ENCODE measurements around the gene CDK6.

CDK6 gene

DNA sequence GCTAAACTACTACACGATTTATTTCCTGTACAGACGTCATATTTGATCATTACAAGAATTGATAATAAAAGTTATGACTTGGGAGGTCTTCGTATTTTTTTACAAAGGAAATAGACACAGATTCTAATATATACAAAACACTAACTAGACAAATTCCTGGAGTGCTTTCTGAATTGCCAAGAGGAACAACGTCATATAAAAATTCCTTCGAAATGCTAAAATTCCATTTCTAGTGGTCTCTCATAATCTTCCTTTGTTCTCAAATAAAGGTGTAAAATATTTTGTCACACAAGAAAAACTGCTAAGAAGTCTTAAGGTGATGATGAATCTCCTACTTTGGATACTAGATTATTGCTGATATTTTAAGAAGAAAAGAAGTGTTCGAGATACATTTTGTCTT, 85.4 kb downstream of the CDK6 start:
- Histone ChIP-seq H3K36me3 (ENCODE audit: insufficient read depth, low read length) (peaks cover 6% of the 10 kb centered on the region; the same call in 1 of the 2 replicates), H3F3A (ENCODE audit: insufficient read depth, low read length) (no peaks in the 10 kb centered on the region)

DNA sequence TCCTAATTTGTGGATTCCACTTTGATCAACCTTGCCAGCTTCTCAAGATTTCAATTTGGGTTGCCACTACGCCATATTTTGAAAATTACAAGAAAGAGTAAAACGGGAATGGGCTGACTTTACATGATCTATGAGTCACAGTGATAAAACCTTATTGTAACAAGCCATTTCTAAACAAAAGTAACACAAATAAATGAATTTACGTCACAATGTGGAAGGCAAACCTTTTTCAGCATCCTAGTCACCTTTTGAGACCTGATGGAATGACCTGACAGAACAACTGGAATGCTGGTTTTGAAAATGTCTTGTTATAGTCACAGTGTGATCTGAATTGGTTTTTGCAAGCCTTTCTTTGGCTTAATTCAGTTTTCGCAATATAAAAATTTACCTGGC, 85.9 kb downstream of the CDK6 start:
- no peak overlapping the region for H3K4me2 ChIP-seq (ENCODE audit: low read length)

More for the DNA sequence above, 85.4 kb downstream of the CDK6 start:
- Histone ChIP-seq H3K4me1 (ENCODE audit: insufficient read depth, low read length, severe bottlenecking) (no peaks in the 10 kb centered on the region), H3K27ac (ENCODE audit: low read depth, low read length, poor library complexity, severe bottlenecking) (no peak overlapping the region), H3K27me3 (ENCODE audit: insufficient read depth, low read length) (no peaks in the 10 kb centered on the region), H3K9me3 (ENCODE audit: low read length) (no peaks in the 10 kb centered on the region), H4K20me1 (ENCODE audit: insufficient read depth, low read length) (no peaks in the 10 kb centered on the region), H3K9ac (ENCODE audit: low read length) (no peak overlapping the region), H3K9me2 (ENCODE audit: low read depth, low read length) (no peaks in the 10 kb centered on the region), H3K79me2 (ENCODE audit: insufficient read depth, low read length) (no peaks in the 10 kb centered on the region; the same call in 1 of the 2 replicates), H3K4me2 (ENCODE audit: low read length) (no peak overlapping the region), H2AFZ (ENCODE audit: low read length) (no peak overlapping the region), H3K4me3 (ENCODE audit: low read depth, low read length, poor library complexity, severe bottlenecking) (no peak overlapping the region)
- no peak for TF ChIP-seq EZH2 (IDR thresholded peaks at IDR 0.05; ENCODE audit: borderline replicate concordance, low read length)
- TF ChIP-seq, protein P1, sequence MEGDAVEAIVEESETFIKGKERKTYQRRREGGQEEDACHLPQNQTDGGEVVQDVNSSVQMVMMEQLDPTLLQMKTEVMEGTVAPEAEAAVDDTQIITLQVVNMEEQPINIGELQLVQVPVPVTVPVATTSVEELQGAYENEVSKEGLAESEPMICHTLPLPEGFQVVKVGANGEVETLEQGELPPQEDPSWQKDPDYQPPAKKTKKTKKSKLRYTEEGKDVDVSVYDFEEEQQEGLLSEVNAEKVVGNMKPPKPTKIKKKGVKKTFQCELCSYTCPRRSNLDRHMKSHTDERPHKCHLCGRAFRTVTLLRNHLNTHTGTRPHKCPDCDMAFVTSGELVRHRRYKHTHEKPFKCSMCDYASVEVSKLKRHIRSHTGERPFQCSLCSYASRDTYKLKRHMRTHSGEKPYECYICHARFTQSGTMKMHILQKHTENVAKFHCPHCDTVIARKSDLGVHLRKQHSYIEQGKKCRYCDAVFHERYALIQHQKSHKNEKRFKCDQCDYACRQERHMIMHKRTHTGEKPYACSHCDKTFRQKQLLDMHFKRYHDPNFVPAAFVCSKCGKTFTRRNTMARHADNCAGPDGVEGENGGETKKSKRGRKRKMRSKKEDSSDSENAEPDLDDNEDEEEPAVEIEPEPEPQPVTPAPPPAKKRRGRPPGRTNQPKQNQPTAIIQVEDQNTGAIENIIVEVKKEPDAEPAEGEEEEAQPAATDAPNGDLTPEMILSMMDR (IDR thresholded peaks at IDR 0.05; ENCODE audit: low read length), result no peak

DNA sequence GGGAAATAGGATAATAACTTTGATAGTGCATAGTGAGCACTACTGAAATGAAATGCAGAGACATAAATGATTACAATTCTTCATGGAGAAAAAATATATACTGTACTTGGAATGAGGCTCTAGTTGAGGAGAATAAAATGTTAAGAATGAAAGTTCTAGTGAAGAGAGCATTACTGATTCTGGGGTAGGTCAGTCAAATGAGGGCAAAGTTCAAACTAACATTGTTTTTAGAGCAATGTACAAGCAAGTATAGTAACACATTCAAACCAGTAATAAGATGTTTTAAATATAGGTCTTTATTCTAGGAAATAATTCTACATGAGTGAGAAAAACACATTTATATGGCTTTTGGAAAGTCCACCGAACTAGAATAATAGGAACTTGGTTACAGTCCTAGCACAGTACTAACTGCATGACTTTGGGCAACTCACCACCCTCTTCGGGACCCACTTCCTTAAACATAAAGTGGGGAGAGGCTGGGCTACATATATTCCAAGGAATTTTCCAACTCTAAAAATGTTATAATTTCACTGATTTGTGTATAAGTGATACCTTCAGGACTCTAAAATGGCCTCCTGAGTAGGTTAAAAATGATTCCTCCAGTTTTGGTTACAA, 86.4 kb downstream of the CDK6 start:
- Histone ChIP-seq H3F3A (ENCODE audit: insufficient read depth, low read length) (no peaks in the 10 kb centered on the region), H3K9ac (ENCODE audit: low read length) (no peak overlapping the region), H3K27me3 (ENCODE audit: insufficient read depth, low read length) (no peaks in the 10 kb centered on the region), H3K9me3 (ENCODE audit: low read length) (no peaks in the 10 kb centered on the region), H4K20me1 (ENCODE audit: insufficient read depth, low read length) (no peaks in the 10 kb centered on the region), H3K27ac (ENCODE audit: low read depth, low read length, poor library complexity, severe bottlenecking) (no peak overlapping the region), H3K4me1 (ENCODE audit: insufficient read depth, low read length, severe bottlenecking) (no peaks in the 10 kb centered on the region), H3K4me3 (ENCODE audit: low read depth, low read length, poor library complexity, severe bottlenecking) (no peak overlapping the region), H3K9me2 (ENCODE audit: low read depth, low read length) (no peaks in the 10 kb centered on the region), H3K79me2 (ENCODE audit: insufficient read depth, low read length) (no peaks in the 10 kb centered on the region; the same call in 1 of the 2 replicates), H3K4me2 (ENCODE audit: low read length) (no peak overlapping the region), H3K36me3 (ENCODE audit: insufficient read depth, low read length) (peaks cover 6% of the 10 kb centered on the region; the same call in 1 of the 2 replicates), H2AFZ (ENCODE audit: low read length) (no peak overlapping the region)
- TF ChIP-seq, protein P1 (IDR thresholded peaks at IDR 0.05; ENCODE audit: low read length), result no peak
- TF ChIP-seq EZH2 (IDR thresholded peaks at IDR 0.05; ENCODE audit: borderline replicate concordance, low read length), result no peak

More for the DNA sequence above, 85.9 kb downstream of the CDK6 start:
- no peaks in the 10 kb centered on the region for H3F3A ChIP-seq (ENCODE audit: insufficient read depth, low read length)
- H3K9ac ChIP-seq (ENCODE audit: low read length), result no peak overlapping the region
- H3K79me2 ChIP-seq (ENCODE audit: insufficient read depth, low read length), result no peaks in the 10 kb centered on the region; the same call in 1 of the 2 replicates
- no peak overlapping the region for H3K4me3 ChIP-seq (ENCODE audit: low read depth, low read length, poor library complexity, severe bottlenecking)
- H3K27me3 ChIP-seq (ENCODE audit: insufficient read depth, low read length), result no peaks in the 10 kb centered on the region
- no peaks in the 10 kb centered on the region for H3K9me2 ChIP-seq (ENCODE audit: low read depth, low read length)
- no peak overlapping the region for H2AFZ ChIP-seq (ENCODE audit: low read length)
- H4K20me1 ChIP-seq (ENCODE audit: insufficient read depth, low read length), result no peaks in the 10 kb centered on the region
- H3K4me1 ChIP-seq (ENCODE audit: insufficient read depth, low read length, severe bottlenecking), result no peaks in the 10 kb centered on the region
- TF ChIP-seq, protein P1 (IDR thresholded peaks at IDR 0.05; ENCODE audit: low read length), result no peak
- H3K27ac ChIP-seq (ENCODE audit: low read depth, low read length, poor library complexity, severe bottlenecking), result no peak overlapping the region
- H3K36me3 ChIP-seq (ENCODE audit: insufficient read depth, low read length), result peaks cover 6% of the 10 kb centered on the region; the same call in 1 of the 2 replicates
- H3K9me3 ChIP-seq (ENCODE audit: low read length), result no peaks in the 10 kb centered on the region

All from OCI-LY1 (cell line).